ENCODE measurements around the gene IGDCC3.
A peak's percentile ranks its signal among the peaks of the same experiment; 100 is the strongest.
"Not testable (repeated sequence)": the region's sequence is repeated elsewhere in the genome, so short reads cannot be mapped to it uniquely, and the experiment has no call there.

Gene IGDCC3

DNA sequence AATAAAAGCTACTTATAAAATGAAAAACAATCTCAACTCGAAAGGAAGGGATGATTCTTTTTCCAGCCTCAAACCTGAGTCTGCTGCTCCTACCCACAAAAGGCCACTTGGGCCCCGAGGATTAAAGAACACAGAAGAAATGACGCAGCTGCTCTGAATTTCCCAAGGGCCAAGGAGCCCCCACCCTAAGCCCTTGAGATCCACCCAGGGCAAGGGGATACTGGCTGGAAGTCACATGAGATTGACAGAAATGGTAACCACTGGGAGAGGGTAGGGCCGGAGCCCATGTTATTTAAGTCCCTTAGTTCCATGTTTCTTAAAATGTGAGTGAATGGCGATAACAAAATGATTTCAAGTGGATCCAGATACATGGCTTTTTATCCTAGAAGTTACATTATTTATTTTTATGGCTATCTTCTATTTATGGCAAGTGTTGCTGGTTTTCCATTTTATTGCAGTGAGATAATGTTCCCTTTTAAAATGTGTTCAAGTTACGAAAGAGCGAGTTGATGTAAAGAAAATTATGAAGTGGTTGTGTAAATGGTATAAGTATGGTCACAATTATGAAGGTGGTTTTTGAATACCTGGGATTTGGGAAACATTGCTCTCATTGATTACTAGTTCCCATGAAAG is 28.1 kb upstream of the IGDCC3 start:
- no peak for DNase-seq

DNA sequence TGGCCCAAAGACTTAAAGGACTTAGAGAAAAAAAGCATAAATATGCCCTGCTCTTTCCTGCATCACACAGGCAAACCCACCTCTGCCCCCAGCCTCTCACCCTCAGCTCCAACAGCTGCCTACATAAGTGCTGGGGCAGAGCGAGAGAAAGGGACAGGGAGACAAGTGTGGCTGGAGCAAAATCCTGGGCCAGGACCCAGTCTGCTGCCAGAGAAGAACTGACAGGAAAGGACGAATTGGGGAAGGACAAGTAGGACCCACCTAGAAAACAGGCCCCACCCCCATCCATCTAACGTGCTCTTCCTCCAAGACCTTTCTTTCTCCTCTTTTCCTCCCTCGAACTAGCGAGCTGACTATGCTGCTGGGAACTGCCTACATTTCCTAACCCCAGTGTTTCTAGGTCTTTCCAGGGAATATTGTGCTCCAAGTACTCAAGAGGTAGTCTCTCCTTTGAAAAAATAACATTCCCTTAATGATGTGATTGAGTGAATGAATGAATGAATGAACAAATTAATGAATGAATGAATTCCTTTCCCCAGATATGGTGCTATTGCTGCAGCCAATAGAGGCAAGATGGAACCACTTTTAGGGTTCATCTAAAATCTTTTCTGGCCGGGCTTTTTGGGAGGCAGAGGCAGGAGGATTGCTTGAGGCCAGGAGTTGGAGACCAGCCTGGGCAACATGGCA is 26.5 kb upstream of the IGDCC3 start:
- DNase-seq = no peak

DNA sequence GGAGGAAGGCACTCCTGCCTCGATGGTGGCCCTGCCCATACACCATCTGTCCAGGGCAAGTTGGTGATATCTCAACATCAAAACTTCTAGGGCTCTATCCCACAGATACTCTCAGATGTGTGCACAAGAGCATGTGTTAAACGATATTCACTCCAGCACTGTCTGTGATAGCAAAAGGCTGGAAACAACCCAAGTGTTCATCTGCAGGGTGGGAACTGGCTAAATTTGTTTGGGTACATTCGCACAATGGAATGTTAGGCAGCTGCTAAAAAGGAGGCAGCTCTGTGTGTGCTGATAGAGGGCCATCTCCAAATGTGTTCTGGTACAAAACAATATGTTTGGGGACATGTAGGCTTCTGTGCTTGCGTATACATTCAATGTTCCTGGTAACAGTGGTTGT is 25.2 kb upstream of the IGDCC3 start:
- DNase-seq = no peak

DNA sequence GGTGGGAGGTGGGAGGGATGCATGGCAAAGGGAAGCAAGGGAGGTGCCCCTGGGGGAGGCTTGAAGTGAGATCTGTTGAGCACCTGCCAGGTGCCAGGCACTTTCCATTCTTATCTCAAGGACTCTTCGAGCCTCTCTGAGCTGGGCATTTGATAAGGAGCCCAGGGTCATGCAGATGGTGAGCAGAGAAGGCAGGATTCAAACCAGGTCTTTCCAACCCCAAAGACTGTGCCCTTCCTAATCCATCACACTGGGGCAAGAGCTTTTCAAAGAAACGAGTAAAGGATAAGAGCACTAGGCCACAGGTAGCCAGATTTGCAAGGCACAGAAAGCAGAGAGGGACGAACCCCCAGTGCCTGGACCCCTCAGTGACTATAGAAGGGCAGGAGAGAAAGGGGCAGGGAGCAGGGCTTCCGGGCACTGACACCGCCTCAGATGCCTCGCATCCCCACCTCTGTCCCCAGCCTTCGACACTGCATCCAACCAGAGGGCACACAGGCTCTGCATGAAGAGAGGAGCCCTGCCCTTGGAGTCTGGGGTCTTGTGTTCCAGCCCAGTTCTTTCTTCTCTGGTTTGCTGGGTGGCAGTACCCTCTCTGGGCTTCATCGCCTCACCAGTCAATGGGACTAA is 23.9 kb upstream of the IGDCC3 start:
- DNase-seq = no peak

DNA sequence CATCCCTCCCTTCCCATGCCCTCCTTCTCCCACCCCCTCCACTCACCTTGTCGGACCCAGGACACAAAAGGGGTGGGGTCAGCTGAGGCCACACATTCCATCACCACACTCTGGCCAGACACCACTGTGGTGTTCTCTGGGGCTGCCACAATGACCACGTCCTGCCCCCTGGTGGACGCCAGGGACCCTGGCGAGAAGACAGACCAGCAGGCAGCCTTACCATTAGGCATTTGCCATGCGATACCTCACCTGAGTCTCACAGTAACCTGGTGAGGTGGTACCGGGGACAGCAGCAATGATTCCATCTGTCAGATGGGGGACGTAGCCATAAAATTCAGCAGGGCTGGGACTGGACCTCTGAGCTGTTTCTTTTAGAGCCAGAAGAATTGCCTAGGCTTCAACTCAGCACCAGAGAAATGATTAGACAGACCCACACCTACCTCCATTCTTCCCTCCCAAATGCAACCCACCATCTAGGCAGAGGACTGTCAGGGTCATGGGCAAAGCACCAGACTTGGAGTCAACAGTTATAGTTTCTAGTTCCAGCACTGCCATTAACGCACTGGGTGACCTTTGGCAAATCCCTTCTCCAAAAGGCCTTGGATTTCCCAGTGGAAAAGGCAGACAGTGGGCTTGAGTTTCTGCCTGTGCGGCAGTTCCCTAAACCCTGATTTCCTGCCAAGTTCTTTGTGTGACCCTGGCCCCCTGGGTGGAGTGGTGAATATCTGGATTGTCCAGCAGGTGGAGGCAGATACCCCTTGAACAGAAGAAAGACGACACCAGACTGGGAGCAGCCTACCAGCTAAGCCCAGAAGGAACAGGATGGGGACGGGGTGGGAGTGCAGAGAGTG is 23.2 kb upstream of the IGDCC3 start:
- peak in 3 of 5 donors; percentile 20 to 34 (median 23) for DNase-seq

DNA sequence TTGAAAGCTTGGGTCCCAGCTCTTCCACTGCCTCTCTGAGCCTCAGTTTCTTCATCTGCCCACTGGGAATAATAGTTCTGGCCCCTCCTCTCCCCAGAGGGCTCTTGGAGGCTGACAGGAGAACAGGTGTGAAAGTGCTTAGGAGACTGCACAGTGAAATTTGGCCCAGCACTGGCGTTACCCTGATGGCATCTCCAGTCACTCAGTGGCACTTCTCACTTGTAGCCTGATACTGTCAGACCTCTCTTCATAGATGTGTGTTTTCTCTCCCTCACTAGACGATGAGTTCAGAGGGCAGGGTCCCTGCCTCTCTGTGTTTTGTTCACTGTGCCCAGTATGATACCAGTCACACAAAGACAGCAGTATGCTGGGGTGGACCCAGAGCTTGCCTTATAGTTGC is 22.2 kb upstream of the IGDCC3 start:
- DNase-seq = no peak

DNA sequence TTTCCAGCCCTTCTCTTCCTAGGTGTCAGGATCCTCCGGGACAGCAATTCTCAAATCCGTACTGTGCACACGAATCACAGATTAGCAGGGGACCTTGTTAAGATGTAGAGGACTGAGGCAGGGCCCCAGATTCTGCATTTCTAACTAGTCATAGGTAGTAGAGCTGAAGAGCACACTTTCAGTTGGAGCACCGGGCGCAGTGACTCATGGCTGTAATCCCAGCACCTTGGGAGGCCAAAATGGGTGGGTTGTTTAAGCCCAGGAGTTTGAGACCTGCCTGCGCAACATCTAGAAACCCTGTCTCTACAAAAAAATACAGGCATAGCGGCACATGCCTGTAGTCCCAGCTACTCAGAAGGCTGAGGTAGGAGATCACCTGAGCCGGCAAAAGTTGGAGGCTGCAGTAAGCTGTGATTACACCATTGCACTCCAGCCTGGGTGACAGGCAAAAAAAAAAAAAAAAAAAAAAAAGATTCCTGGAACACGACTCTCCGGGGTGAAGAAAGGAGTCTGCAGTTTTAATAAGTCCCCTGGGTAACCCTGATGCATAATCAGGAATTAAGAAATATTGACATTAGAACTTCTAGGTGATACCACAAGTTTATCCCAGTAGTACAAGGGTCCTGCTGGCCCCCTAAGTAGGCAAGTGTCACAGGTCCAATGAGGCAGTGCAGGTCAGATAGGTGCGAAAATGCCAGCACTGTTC is 21.4 kb upstream of the IGDCC3 start:
- no peak for DNase-seq

DNA sequence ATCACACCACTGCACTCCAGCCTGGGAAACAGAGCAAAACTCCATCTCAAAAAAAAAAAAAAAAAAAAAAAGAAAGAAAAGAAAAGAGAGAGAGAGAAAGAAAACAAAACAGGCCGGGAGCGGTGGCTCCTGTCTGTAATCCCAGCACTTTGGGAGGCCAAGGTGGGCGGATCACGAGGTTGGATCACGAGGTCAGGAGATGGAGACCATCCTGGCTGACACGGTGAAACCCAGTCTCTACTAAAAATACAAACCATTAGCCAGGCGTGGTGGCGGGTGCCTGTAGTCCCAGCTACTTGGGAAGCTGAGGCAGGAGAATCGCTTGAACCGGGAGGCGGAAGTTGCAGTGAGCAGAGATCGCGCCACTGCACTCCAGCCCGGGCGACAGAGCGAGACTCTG is 20.7 kb upstream of the IGDCC3 start:
- DNase-seq = not testable (repeated sequence)

DNA sequence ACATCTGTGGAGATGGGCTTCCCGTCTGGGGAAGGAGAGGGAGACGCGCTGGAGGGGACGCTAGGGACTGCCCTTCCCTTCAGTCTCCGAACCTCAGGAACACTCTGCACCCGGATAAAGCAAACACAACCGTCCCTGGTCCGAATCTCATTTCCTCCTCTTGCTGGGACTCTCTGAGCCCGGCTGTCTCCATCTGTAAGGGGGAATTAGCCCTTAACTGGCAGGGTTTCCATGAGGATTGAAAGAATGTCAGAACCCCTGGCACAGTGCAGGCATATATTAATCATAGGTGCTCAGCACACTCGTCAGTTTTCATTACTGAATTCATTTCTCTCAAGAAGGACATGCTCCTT is 19.1 kb upstream of the IGDCC3 start:
- DNase-seq = no peak

DNA sequence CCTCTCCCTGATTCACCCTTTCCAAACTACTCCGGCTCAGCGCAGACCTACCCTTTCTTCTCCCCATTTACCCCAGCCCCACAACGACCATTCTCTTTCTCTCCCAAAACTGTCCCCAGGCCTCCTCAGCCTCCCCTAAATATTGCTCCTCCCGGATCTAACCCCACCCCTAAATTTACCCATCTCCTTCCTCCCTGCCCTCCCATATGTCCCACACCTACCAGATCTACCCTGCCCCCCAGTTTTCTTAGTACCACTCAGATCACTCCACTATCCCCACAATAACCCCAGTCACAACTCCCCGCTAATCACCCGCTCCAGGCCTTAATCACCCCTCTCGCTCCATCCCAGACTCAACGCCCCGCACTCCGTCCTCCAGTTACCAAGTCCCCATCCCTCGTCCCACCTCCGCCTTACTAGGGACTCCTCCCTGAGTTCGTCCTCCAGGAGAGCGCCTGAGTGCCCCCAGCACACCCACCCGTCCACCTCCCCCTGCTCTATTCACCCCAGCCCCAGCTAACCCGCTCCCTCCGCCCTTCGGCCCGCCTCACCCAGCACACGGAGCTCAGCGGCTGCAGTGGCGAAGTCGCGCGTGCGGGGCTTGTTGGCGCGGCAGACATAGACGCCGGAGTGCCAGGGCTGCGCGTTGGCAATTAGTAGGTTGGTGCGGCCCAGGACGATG is 18.6 kb upstream of the IGDCC3 start:
- no peak for DNase-seq

DNA sequence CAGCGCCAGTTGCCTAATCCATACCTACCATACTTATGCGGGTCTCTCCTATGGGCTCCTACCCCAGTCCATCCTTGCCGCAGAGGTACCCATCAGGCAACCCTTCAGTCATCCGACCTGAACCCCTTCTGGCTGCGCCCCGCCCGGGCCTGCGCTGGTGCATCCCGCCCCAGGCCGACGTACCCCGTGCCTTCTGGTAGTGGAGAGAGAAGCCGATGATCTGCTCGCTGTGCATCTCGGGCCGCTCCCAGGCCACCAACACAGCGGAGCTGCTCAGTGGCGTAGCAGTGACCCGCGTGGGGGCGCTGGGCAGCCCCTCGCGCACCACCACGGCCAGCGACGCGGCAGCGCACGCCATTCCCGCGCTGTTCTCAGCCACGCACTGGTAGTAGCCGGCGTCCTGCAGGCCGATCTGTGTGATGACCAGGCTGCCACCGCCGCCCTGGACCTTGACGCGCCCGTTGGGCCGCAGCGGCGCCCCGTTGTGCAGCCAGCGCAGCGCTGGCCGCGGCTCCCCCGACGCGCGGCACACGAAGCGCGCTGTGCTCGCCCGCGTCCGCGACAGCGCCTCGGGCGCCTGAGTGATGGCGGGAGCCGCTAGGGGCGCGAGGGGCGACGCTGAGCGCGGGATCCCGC is 17.9 kb upstream of the IGDCC3 start:
- no peak for DNase-seq

DNA sequence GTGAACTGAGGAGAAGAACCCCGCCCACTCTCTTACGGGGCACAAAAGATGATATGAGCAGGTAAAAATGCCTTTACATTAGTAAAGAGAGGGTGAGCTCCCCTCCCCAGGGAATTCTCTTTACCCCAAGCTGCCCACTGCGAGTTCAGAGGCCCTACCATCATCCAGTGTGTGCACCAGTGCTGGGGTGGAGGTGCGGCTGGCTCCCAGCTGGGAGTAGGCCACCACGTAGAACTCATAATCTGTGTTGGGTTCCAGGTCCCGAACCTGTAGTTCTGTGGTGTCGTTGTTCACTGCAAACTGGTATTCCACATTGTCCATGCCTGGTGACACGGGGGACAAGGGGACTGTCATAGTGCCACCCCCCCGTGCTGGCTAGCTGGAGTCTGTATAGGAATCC is 17.1 kb upstream of the IGDCC3 start:
- DNase-seq = no peak

DNA sequence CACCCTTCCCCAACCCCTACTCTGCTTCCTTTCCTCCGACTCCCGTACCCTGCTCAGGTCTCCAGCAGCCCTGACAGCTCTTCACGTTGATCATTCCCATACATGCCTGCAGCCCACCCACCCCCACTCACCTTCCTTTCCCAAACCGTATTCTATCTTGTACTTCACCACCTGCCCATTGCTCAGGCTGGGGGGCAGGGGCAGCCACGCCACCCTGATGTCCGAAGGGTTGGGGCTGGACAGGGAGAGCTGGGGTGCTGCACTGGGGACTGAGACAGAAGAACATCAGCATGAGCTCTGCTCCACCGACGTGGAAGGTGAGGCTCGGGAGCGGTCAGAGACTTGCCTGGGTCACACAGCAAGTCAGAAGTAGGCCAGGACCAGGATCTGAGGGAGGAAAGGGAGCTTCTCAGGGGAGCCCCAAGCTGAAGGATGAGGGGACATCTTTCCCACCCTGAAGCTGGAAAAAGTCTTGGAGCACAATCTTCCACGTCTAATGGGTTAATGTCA is 16.5 kb upstream of the IGDCC3 start:
- no peak for DNase-seq

DNA sequence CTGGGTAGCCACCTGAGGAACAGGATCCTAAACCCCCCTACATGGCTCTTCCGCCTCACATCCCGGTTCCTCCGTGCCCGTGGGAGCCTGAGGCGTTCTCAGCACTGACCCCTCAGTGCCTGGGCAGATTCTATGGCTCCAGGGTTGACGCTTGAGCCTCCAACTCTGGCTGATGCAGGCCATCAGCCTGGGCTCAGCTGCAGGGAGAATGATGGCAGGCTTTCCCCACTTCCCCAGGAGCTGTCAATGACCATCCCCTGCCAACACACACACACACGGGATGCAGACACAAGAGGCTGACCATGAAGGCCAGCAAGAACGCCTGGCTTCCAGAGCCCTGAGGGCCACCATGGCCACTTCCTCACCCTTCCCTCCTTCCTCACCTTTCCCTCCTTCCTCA is 15.8 kb upstream of the IGDCC3 start:
- DNase-seq = no peak

DNA sequence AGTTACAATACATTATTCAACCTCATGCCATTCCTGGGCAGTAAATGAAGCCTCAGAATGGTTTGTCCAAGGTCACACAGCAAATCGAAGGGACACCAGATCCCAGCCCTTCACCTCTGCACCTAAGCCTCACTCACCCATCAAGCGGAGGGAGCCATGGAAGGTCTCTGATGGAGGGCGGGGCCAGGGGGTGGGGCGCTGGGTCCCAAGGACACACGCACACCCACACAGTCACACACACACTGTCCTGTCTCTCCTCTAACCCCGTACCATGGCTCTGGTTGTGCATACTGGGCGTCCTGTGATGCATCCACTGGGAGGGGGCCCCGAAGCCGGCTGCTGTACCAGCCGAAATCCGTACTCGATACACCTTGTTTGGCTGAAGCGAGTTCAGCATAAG is 15.3 kb upstream of the IGDCC3 start:
- no peak for DNase-seq

DNA sequence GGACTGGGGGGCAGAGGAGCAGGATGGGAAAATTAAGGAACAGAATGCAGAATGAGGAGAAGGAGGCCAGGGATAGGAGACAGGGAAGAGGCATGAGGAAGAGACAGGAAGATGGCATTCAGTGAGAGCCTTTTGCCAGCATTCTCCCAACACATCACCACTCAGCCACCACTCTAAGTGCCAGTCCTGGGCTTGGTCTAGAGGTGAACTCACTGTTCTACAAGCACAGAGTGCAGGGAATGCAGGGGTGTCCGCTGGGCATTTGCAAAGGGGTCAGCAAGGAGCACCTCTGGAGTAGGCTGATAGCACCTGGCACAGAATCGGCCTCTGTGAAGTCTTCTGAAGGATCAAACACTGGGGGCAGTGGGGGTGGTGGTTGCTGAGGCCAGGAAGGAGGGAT is 14.6 kb upstream of the IGDCC3 start:
- no peak for DNase-seq

DNA sequence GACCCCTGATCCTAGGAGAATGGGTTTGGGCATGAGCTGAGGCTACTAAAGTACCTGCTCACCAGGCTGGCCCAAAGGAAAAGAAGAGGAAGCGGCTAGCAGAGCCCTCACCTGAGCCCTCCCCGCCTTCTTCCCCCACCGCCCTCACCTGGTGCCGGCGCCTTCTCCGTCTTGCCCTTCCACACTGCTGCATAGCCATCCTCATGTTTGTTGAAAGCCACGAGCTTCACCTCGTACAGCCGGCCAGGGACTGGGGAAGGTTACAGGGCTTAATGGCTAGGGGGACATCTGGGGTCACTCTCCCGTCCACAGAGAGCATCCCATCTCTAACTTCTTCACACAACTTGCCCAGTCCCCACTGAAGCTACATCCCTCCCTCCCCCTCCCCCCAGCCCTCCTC is 13.9 kb upstream of the IGDCC3 start:
- DNase-seq = no peak

DNA sequence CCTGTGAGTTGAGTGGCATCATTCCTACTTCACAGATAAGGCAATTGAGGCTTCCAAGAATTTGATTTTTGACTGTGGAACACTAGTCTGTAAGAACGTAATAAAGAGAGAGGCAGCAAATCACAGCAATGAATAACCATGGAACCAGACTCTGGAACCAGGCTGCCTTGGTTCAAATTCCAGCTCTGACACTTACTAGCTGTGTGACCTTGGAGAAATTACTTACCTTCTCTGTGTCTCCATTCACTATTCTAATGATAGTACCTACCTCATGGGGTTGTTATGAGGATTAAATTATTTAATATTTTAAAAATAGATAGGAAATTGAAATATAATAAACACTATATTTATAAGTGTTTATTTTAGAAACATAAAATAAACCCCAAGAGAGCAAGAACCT is 12.6 kb upstream of the IGDCC3 start:
- no peak for DNase-seq

DNA sequence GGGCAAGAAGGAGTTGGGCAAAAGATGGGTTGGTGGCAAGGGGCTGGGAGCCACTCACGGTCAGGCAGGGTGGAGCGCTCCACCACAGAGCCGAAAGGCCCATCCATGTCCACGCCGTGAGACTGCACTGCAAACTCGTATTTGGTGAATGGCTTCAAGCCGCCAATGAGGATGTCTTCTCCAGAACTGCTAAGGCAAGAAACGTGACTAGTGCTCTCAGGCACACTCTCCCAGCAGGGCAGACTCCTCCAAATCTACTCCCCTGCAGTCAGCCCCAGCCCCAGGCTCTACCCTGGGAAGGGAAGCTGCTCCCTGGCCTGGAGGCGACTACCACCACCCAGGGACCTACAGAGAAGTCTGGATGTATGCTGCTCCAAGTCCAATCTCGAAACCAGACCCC is 11.4 kb upstream of the IGDCC3 start:
- DNase-seq = no peak

DNA sequence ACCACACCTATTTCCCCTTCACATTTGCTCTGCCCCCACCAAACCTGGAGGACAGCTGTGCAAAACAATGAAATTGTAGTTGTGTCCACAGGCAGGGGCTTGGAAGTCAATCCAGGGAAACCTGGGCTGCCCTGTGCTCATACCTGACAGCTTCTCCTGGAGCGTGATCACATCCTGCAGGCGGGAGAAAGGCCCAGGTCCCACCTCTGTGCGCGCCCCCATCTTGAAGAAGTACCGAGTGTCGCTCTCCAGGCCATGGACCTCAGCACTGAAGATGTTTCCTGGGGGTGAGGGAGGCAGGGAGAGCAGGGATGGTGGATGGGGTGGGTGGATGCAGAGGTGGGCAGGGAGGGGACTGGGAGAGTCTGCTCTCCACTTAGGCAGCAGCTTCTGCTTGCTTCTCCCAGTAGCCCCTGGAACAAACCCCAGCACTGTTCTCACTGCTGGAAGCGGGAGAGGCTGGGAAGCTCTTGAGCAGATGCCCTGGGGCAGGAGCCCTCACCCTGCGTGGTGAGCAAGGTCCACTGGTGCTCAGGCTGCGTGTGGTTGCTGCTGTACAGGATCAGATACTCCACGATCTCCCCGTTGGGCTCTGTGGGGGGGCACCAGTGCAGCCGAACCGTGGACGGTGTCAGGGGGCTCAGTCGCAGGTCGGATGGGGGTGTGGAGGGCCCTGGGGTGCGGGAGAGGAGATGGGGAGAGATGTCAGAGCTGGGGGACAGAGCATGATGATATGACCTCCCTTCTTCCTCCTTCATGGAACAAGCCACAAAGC is 10.7 kb upstream of the IGDCC3 start:
- DNase-seq = no peak

DNA sequence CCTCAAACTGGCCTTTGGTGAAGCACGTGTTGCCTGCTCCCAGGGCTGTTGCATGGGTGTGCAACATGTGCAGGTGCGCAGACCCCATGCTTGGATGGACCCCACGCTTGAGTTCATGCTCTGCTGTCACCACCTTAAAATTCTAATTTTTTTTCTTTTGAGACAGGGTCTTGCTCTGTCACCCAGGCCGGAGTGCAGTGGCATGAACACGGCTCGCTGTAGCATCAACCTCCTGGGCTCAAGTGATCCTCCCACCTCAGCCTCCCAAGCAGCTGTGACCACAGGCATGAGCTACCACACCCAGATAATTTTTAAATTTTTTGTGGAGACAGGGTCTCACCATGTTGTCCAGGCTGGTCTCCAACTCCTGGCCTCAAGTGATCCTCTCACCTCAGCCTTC is 9.1 kb upstream of the IGDCC3 start:
- no peak for DNase-seq

All from T-helper 1 cell (primary cell).